ENCODE data around the gene DLEC1.
A peak's percentile ranks its signal among the peaks of the same experiment; 100 is the strongest.

DLEC1 gene

DNA sequence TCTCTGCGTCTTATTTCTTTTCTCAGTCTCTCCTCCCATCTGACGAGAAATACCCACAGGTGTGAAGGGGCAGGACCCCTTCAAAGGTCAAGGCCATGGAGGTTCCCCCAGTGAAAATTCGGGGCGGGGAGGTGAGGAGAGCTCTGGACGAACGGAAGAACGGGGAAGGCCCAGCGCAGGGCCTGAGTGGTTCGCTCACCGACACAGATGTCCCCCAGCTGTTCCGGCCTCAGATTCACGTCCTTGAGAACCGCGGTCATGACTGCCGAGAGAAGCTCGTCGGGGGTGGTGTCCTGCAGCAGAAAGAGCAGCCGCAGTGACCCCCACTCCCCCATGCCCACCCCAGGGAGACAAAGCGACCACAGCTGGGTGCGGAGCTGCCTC is 97.4 kb downstream of the DLEC1 start:
- Mint-ChIP-seq H3K27ac (peak overlapping the region; percentile 56 to 90 (median 56)), H3K4me1 (peaks cover 42% of the 10 kb centered on the region), H3K36me3 (ENCODE audit: low read depth) (peaks cover 22% of the 10 kb centered on the region), H3K9me3 (no peaks in the 10 kb centered on the region), H3K4me3 (peak overlapping the region; percentile 82 to 93 (median 90)), H3K27me3 (ENCODE audit: low read depth) (no peaks in the 10 kb centered on the region)
- TF ChIP-seq, protein P1, sequence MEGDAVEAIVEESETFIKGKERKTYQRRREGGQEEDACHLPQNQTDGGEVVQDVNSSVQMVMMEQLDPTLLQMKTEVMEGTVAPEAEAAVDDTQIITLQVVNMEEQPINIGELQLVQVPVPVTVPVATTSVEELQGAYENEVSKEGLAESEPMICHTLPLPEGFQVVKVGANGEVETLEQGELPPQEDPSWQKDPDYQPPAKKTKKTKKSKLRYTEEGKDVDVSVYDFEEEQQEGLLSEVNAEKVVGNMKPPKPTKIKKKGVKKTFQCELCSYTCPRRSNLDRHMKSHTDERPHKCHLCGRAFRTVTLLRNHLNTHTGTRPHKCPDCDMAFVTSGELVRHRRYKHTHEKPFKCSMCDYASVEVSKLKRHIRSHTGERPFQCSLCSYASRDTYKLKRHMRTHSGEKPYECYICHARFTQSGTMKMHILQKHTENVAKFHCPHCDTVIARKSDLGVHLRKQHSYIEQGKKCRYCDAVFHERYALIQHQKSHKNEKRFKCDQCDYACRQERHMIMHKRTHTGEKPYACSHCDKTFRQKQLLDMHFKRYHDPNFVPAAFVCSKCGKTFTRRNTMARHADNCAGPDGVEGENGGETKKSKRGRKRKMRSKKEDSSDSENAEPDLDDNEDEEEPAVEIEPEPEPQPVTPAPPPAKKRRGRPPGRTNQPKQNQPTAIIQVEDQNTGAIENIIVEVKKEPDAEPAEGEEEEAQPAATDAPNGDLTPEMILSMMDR (IDR thresholded peaks at IDR 0.05; ENCODE audit: unreplicated experiment in 3 of 3) = no peak

DNA sequence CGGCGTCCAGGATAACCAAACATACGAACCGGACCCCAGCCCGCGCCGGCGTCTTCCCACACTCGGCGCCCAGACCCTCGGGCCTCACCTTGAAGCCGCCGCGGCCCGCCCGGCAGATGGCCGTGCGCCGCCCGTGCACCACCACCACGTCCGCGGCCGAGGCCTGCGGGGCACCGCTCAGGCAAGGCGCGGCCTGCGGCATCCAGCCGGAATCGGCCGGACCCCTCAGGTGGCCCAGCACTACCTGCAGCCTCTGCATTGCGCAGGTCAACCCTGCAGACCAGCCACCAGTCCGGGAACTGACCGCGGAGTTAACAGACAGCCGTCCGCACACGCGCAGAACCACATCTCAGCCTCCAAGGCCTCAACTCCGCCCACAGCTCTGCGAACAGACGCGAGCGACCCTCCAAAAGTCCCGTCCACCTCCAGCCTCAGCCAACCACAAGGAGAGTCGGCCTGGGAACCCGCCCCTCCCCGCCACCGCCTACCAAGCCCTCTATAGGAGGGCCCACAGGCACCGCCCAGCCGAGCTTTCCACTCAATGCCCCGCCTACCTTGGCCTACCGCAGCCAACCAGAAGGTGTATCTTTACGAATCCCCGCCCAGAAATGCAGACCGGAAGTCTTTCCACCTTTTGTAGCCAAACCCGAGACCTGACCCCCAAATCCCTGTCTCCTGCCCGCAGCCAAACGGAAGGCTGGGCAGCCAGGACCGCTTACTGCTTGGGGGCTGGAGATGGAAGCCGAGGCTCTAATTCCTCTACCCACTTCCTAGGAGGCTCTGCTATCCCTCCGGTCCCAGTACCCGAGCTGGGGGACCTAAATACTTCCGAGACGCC is 98.0 kb downstream of the DLEC1 start, which contains the start of gene ACAA1:
ACAA1 (minus strand) TSS at position 351 of the 838 bp plus-strand sequence; CDS start at position 259, 92 bp downstream.
- H3K36me3 Mint-ChIP-seq (ENCODE audit: low read depth) = peaks cover 20% of the 10 kb centered on the region
- no peaks in the 10 kb centered on the region for H3K9me3 Mint-ChIP-seq
- H3K4me3 Mint-ChIP-seq = peak within 1 kb of the TSS; percentile 82 to 93 (median 90)
- H3K27me3 Mint-ChIP-seq (ENCODE audit: low read depth) = no peaks in the 10 kb centered on the region
- TF ChIP-seq, protein P1 (IDR thresholded peaks at IDR 0.05; ENCODE audit: unreplicated experiment in 3 of 3) = no peak
- H3K27ac Mint-ChIP-seq = peak within 1 kb of the TSS; percentile 79 to 91 (median 90)
- peaks cover 42% of the 10 kb centered on the region for H3K4me1 Mint-ChIP-seq

DNA sequence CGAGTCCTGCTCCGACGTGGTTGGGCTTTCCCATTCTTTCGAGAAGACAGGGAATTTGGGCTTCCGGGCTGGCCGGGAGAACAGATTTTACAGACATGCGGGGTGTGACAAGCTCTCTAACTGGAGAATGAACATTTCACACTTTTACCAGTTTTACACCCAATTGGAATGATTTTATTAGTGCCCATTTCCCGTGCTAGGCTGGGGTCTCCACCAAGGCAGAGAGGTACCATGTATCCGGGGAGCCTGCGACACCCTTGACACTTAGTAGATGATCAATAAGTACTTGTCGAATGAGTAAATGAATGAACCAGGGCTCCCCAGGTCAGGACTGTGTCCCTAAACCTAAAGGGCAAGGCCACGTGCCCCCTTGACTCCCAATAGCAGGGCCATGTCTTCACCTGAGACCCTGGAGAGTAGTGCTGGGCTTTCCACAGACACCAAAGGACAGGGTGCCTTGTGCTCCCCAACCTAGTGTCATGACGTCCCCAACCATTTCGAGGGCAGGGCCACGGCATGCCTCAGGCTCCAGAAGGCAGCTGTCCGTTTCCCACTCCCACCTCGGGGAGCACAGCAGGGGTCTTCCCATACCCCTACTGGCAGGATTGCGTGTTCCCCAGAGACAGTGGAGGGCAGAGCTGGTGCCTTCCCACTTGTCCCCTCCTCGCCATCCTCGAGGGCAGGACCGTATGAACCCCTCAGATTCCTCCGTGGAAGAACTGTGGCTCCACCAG is 98.8 kb downstream of the DLEC1 start:
- H3K27ac Mint-ChIP-seq = peak overlapping the region; percentile 79 to 91 (median 90)
- H3K9me3 Mint-ChIP-seq = no peaks in the 10 kb centered on the region
- TF ChIP-seq, protein P1 (IDR thresholded peaks at IDR 0.05; ENCODE audit: unreplicated experiment in 3 of 3) = no peak
- H3K36me3 Mint-ChIP-seq (ENCODE audit: low read depth) = peaks cover 20% of the 10 kb centered on the region
- H3K4me1 Mint-ChIP-seq = peaks cover 42% of the 10 kb centered on the region
- H3K27me3 Mint-ChIP-seq (ENCODE audit: low read depth) = no peaks in the 10 kb centered on the region
- peak overlapping the region; percentile 82 to 93 (median 89) for H3K4me3 Mint-ChIP-seq

DNA sequence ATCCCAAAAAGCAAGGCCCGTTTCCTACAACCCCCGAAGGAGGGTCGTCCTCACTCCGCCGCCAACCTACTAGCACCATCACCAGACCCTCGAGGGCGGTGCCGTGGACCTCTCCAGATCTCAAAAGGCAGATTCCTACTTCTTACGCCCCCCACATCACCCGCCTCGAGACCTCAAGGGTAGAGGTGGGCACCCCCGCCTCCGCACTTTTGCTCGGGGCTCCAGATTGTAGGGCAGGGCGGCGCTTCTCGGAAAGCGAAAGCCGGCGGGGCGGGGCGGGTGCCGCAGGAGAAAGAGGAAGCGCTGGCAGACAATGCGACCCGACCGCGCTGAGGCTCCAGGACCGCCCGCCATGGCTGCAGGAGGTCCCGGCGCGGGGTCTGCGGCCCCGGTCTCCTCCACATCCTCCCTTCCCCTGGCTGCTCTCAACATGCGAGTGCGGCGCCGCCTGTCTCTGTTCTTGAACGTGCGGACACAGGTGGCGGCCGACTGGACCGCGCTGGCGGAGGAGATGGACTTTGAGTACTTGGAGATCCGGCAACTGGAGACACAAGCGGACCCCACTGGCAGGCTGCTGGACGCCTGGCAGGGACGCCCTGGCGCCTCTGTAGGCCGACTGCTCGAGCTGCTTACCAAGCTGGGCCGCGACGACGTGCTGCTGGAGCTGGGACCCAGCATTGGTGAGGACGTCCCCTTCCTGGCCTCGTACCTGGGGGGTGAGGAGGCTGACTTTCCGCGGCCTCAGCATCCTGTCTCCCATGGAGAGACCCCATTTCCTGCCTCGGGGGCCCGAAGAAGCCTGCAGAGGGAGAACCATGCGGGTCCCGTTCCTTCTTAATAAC is 99.6 kb downstream of the DLEC1 start, which contains the start of gene MYD88:
MYD88 (plus strand) TSS at position 313 of the 842 bp plus-strand sequence; CDS start at position 353, 40 bp downstream.
- Mint-ChIP-seq H3K27ac (peak within 1 kb of the TSS; percentile 79 to 91 (median 90)), H3K36me3 (ENCODE audit: low read depth) (peaks cover 12% of the 10 kb centered on the region), H3K4me1 (peaks cover 42% of the 10 kb centered on the region), H3K9me3 (no peaks in the 10 kb centered on the region), H3K27me3 (ENCODE audit: low read depth) (no peaks in the 10 kb centered on the region), H3K4me3 (peak within 1 kb of the TSS; percentile 82 to 93 (median 89))
- TF ChIP-seq, protein P1 (IDR thresholded peaks at IDR 0.05; ENCODE audit: unreplicated experiment in 3 of 3) = no peak

- H3K4me1 Mint-ChIP-seq = peaks cover 40% of the 10 kb centered on the region
- TF ChIP-seq, protein P1 (IDR thresholded peaks at IDR 0.05; ENCODE audit: unreplicated experiment in 3 of 3) = no peak
- H3K36me3 Mint-ChIP-seq (ENCODE audit: low read depth) = peaks cover 10% of the 10 kb centered on the region
- peak overlapping the region; percentile 79 to 91 (median 90) for H3K27ac Mint-ChIP-seq
- no peaks in the 10 kb centered on the region for H3K9me3 Mint-ChIP-seq
- H3K4me3 Mint-ChIP-seq = peak overlapping the region; percentile 82 to 93 (median 89)
- H3K27me3 Mint-ChIP-seq (ENCODE audit: low read depth) = no peaks in the 10 kb centered on the region
These were observed 100.2 kb downstream of the DLEC1 start for GRCh38 chr3:38139191-38139590.
